GM13976 (cell line): ENCODE measurements around the gene GATAD2A.
"Not testable (repeated sequence)": the region's sequence is repeated elsewhere in the genome, so short reads cannot be mapped to it uniquely, and the experiment has no call there.

Experiments used
- DNase-seq: peaks from one replicate; pipeline ENCODE4 v3.0.0; 2012; ENCODE audit warnings: low spot score
- in situ Hi-C: fragments of 300-500 bp; cut with MboI; formaldehyde crosslinking; loops from one replicate; pipeline ENCODE4 v1.12.0; 2022; ENCODE audit warnings: low sequenced_read_pairs, mixed read lengths, inconsistent platforms; ENCODE audit not compliant: unreplicated experiment
- TF ChIP-seq, protein P1 (sequence below): IDR thresholded peaks from 2 replicates; pipeline ENCODE4 v1.5.1; 2012; ENCODE audit warnings: borderline replicate concordance, mild to moderate bottlenecking; ENCODE audit not compliant: insufficient read depth; ENCODE audit errors: extremely low read depth, missing control alignments, control extremely low read depth

Gene GATAD2A

DNA sequence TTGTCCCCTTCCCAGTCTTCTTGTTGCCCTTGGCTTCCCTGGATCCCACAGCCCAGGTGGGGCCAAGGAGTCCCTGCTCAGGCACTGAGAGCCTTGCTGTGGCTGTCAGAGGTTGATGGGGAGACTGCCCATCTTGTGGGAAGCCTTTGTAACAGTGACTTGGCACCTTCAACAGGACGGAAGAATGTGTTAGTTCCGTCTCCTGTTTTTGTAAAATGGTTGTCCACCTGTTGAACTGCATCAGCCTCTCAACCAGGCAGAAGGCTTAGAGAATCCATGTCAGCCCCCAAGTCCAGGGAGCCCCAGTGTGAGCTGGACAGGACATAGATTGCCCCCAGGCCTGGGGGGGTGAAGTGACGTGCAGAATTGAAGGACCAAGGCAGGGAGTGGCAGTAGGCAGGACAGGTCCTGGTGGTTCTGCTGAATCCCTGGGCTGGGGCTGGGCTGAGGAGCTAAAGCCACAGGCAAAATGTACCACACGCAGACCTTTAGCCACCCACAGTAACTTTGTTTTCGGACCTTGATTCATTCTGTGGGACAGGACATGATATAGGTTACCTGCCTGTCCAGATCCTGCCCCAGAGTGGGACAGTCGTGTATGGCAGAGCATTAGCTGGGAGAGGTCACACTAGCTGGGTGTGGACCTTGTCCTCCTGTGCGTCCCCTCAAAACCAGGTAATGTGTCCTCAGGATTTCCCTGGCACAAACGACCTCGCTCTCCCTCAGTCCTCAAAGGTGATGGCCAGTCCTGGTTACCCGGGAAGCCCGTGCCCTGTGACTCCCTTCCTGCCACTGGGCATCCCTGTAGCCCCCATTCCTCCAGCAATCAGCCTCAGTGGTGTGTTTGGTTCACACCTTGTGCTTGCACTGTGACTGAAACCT, 47.0 kb downstream of the GATAD2A start:
- in situ Hi-C loops, result no loop called here
- DNase-seq, result no peak
- TF ChIP-seq, protein P1, sequence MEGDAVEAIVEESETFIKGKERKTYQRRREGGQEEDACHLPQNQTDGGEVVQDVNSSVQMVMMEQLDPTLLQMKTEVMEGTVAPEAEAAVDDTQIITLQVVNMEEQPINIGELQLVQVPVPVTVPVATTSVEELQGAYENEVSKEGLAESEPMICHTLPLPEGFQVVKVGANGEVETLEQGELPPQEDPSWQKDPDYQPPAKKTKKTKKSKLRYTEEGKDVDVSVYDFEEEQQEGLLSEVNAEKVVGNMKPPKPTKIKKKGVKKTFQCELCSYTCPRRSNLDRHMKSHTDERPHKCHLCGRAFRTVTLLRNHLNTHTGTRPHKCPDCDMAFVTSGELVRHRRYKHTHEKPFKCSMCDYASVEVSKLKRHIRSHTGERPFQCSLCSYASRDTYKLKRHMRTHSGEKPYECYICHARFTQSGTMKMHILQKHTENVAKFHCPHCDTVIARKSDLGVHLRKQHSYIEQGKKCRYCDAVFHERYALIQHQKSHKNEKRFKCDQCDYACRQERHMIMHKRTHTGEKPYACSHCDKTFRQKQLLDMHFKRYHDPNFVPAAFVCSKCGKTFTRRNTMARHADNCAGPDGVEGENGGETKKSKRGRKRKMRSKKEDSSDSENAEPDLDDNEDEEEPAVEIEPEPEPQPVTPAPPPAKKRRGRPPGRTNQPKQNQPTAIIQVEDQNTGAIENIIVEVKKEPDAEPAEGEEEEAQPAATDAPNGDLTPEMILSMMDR, result no peak

DNA sequence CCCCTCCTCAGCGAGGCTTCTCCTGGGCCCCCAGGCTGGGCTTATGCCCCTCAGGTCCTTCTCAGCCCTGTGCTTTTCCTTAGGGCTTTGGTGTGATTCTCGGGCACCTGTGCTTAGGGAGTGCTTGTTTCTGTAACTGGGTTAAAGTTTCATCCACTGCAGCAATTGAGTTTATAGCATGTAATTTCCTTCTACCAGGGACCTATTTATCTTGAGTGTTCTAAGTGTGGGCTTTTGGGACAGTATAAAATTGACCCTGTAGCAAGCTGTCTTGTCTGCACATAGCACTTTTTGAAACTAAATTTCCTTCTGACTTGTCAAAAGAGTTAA, 47.6 kb downstream of the GATAD2A start:
- TF ChIP-seq, protein P1, result no peak
- DNase-seq, result no peak
- in situ Hi-C loops, result no loop called here

DNA sequence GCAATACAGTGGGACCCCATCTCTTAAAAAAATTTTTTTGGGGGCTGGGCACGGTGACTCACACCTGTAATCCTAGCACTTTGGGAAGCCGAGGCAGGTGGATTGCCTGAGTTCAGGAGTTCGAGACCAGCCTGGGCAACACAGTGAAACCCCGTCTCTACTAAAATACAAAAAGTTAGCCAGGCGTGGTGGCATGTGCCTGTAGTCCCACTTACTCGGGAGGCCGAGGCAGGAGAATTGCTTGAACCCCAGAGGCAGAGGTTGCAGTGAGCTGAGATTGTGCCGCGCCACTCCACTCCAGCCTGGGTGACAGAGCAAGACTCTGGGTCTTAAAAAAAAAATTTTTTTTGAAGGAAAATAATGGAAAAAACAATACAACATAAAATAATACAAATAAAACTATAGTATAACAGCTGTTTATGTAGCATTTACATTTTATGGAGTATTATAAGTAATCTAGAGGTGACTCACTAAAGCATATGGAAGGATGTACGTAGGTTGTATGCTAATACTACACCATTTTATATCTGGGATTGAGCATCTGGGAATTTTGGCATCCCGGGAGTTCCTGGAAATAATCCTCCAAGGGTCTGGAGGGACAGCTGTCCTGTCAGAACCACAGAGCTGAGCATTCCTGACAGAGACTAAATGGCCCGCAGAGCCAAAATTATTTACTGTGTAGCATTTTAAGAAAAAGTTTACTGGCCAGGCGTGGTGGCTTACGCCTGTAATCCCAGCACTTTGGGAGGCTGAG, 49.9 kb downstream of the GATAD2A start:
- in situ Hi-C loops, DNase-seq: not testable (repeated sequence)

DNA sequence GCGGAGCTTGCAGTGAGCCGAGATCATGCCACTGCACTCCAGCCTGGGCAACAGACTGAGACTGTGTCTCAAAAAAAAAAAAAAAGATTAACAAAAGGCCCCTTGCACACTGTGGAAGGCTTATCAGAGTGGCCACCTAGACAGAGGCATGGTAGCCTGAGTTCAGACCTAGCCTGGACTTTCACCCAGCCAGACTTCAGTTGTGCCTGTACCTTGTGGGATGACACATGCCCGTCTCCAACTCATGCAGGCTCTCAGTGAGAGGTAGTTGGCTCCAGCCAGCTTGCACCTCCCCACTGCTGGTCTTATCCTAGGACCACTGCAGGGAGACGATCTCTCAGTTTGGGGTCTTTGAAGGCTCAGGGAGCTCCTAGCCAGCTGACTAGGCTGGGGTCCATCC, 52.2 kb downstream of the GATAD2A start:
- DNase-seq, result no peak
- in situ Hi-C loops, result no loop called here
- TF ChIP-seq, protein P1, result no peak

DNA sequence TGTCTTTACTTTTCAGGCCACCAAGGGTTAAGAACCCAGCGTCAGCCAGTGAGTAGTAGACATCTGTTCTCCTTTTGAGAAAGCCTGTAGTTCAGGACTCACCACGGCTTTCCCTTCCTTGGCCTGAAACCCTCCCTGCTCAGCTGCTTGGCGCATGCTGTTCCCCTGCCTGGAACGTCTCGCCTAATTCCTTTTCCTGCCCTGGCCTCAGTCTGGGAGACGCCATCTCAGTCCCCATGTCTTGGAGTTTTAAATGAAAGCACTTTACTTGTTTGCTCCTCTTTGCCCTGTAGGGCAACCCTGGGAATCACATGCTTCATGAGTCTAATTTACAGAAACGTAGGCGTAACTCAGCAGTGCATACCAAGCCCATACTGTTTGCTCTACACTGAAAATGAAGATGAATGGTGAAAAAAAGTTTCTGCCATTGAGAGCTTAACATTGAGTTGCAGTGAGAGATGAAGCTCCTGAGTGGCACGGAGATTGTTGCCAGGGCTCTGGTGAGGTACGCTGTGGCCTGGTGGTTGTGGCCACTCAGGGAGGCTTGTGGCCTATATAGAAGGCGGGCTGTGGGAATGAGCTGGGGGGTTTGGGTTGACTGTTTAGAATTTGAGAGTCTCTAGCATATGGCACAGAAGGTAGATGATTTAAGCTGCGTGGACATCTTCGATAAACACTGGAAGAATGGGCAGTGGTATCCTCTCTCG, 52.8 kb downstream of the GATAD2A start:
- TF ChIP-seq, protein P1, result no peak
- in situ Hi-C loops, result no loop called here
- DNase-seq, result no peak

DNA sequence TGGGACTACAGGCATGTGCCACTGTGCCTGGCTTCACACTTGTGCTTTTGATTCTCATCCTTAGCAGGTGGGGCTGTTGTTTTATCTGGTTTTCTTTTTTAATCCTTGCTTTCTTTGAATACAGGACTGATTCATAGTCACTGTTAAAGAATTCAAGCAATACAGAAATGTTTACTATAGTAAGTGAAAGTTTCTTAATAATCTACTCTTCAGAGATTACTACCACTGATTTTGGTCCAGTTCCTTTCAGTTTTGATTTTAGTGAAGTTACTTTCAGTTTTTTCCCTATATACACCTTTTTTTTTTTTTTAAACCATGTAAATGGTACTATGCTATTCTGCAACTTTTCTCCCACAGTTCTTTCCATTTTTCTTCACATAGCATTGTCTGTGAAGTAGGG, 53.6 kb downstream of the GATAD2A start:
- in situ Hi-C loops, result no loop called here
- peak; percentile 69 for DNase-seq

More for the DNA sequence above, 53.6 kb downstream of the GATAD2A start:
- TF ChIP-seq, protein P1, result no peak
